Endothelial cell of umbilical vein (primary cell): Measurements from ENCODE around the gene TEX36. TPM values are rescaled to one million over a fixed set of nuclear protein-coding genes. Genes with fewer than 3 reads are reported as not detected.

Source experiments
- BruUV-seq: library from RNA; stranded (reverse); fragments of 400-500 nt; replicated peaks from 2 replicates; lab custom pipeline; 2021; lab: Mats Ljungman, UMichigan
- CTCF ChIA-PET: fragments of 300-600, 350-600 bp; sonication (Branson Sonifier 250); formaldehyde crosslinking; loops from one replicate; lab custom pipeline; 2021; ENCODE audit warnings: antibody characterized with exemption, inconsistent platforms; lab: Charles Lee
- POLR2A ChIA-PET: fragments of 300-600, 350-600 bp; sonication (Branson Sonifier 250); formaldehyde crosslinking; loops from one replicate; lab custom pipeline; 2021; ENCODE audit warnings: antibody characterized with exemption, inconsistent platforms; lab: Charles Lee
- DNase-seq: peaks from one replicate; pipeline ENCODE4 v3.0.0-alpha.2; 2011; ENCODE audit warnings: low read depth, low spot score
- FAIRE-seq: peaks from 2 replicates; lab custom pipeline; 2011; peaks lifted over from hg19 to GRCh38; lab: Jason Lieb, UNC
- H2AFZ ChIP-seq: 2 replicates; pipeline ENCODE4 v1.6.0; 2012; ENCODE audit warnings: low read depth, low read length, control low read depth, inconsistent platforms
- H3K27ac ChIP-seq: 2 replicates; pipeline ENCODE4 v1.5.1; 2011; ENCODE audit warnings: low read depth, mild to moderate bottlenecking, control low read depth, low read length, moderate library complexity; ENCODE audit not compliant: insufficient read depth
- H3K27me3 ChIP-seq, 2 experiments: 2 replicates each; pipeline versions ENCODE4 v1.6.0 to v1.6.1; 2011; ENCODE audit warnings: low read length in 2 of 2, mixed read lengths in 1 of 2; ENCODE audit not compliant: control insufficient read depth in 2 of 2, insufficient read depth in 2 of 2
- H3K36me3 ChIP-seq, 2 experiments: 2 replicates in 1 of 2; 3 replicates in 1 of 2; pipeline ENCODE4 v1.5.1; 2011; ENCODE audit warnings: low read length in 2 of 2, mild to moderate bottlenecking in 1 of 2, moderate library complexity in 1 of 2; ENCODE audit not compliant: control insufficient read depth in 2 of 2, insufficient read depth in 2 of 2; ENCODE audit errors: extremely low read depth in 1 of 2
- H3K4me1 ChIP-seq: 3 replicates; pipeline ENCODE4 v1.5.1; 2011; ENCODE audit warnings: mild to moderate bottlenecking, low read length; ENCODE audit not compliant: control insufficient read depth, insufficient read depth; ENCODE audit errors: extremely low read depth
- H3K4me2 ChIP-seq: 2 replicates; pipeline ENCODE4 v1.6.1; 2011; ENCODE audit warnings: low read length, control low read depth, mixed read lengths; ENCODE audit not compliant: insufficient read depth
- H3K4me3 ChIP-seq, 3 experiments: fragments of 200-600 bp in 1 of 3; sonication (generic), shearing (Covaris generic) in 1 of 3; replicated peaks in 1 of 3; 2 replicates each; pipeline ENCODE4 v1.5.1; 2011 to 2016; ENCODE audit warnings: control low read depth in 3 of 3, low read length in 3 of 3, mild to moderate bottlenecking in 2 of 3, inconsistent platforms in 1 of 3, low read depth in 1 of 3, moderate library complexity in 1 of 3; ENCODE audit not compliant: insufficient read depth in 1 of 3
- H3K79me2 ChIP-seq: 2 replicates; pipeline ENCODE4 v1.6.0; 2012; ENCODE audit warnings: low read length, inconsistent platforms; ENCODE audit not compliant: control insufficient read depth, insufficient read depth
- H3K9ac ChIP-seq: replicated peaks from 2 replicates; pipeline ENCODE3; 2011; ENCODE audit warnings: low read length, control low read depth; ENCODE audit not compliant: insufficient read depth; ENCODE audit errors: extremely low read depth
- H3K9me1 ChIP-seq: replicated peaks from 3 replicates; pipeline ENCODE4 v1.6.0; 2011; ENCODE audit warnings: mild to moderate bottlenecking, low read length; ENCODE audit not compliant: control insufficient read depth, insufficient read depth; ENCODE audit errors: extremely low read depth
- H3K9me3 ChIP-seq: replicated peaks from 2 replicates; pipeline ENCODE4 v1.5.1; 2012; ENCODE audit warnings: low read length, inconsistent platforms; ENCODE audit not compliant: control insufficient read depth, insufficient read depth
- H4K20me1 ChIP-seq: replicated peaks from 2 replicates; pipeline ENCODE3; 2011; ENCODE audit warnings: mild to moderate bottlenecking, low read length; ENCODE audit not compliant: control insufficient read depth, insufficient read depth; ENCODE audit errors: extremely low read depth
- FOS ChIP-seq: IDR thresholded peaks from 2 replicates; pipeline ENCODE4 v1.6.1; 2011; ENCODE audit warnings: mild to moderate bottlenecking, low read length, moderate library complexity, borderline replicate concordance; ENCODE audit not compliant: insufficient read depth
- dilution Hi-C: fragments of 300-500 bp; cut with MboI; formaldehyde crosslinking; loops from one replicate; pipeline ENCODE4 v1.15.0; 2019; ENCODE audit warnings: low sequenced_read_pairs; ENCODE audit not compliant: extremely low pct_ligation_motif_present
- intact Hi-C: fragments of 100-400 bp; cut with micrococcal nuclease; formaldehyde crosslinking; loops from one replicate; pipeline ENCODE4 v1.10.0; 2022
- polyA plus RNA-seq, 4 experiments: library from polyadenylated mRNA; depleted of rRNA in 3 of 4; stranded (reverse) in 3 of 4; unstranded in 1 of 4; fragments of >200 nt; gene quantifications; 2 replicates each; pipeline versions ENCODE4 v1.2.1 to v1.2.3, GENCODE V29; 2011 to 2012; ENCODE audit warnings: missing spikeins in 1 of 4
- total RNA-seq: library from RNA; stranded (reverse); gene quantifications from 2 replicates; pipeline ENCODE4 v1.2.3, GENCODE V29; 2021
- TF ChIP-seq, protein P1 (sequence below), 2 donors: IDR thresholded peaks; 1 replicate in 1 of 2; 2 replicates in 1 of 2; pipeline ENCODE4 v1.5.1; 2011; ENCODE audit warnings: low read length in 2 of 2, mild to moderate bottlenecking in 2 of 2, moderate library complexity in 2 of 2, control low read depth in 1 of 2, inconsistent platforms in 1 of 2, low read depth in 1 of 2; ENCODE audit not compliant: insufficient read depth in 1 of 2; ENCODE audit errors: extremely low read depth in 1 of 2

TEX36 gene
- total and polyA plus RNA-seq, 2 donors (not counting 3 experiments of a cell fraction or from before 2014, with no cell fraction given) = not detected

DNA sequence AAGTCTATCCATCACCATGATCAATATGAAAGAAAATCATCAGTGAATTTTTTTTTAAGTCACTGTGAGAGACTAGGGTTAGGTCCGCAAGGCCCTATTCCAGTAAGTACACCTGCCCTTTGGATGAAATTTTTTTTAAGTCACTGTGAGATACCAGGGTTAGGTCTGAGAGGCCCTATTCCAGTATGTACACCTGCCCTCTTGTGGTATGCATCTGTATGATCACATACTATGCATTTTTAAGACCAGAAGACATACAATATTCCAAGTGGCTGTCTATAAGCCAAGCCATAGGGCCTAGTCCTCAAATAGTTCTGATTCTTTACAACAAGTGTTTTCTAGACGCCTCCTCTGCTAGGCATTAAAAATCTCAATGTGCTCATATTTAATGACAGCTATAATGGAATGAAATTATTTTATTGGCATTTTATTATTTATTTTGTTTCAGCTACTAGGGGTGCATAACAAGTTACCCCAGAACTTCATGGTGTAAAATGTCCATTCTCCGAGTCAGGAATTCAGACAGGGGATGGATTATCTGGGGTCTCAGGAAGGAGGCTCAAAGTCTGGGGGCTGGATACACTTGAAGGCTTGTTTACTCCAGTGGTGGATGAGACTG, 53.1 kb downstream of the TEX36 start:
- Histone ChIP-seq H3K36me3 (no peaks in the 10 kb centered on the region), H3K9me1 (no peaks in the 10 kb centered on the region), H2AFZ (no peak overlapping the region), H3K9ac (no peak overlapping the region), H3K4me3 (no peak overlapping the region), H3K27me3 (no peaks in the 10 kb centered on the region), H3K4me1 (peaks cover 20% of the 10 kb centered on the region), H4K20me1 (no peaks in the 10 kb centered on the region), H3K4me2 (no peak overlapping the region), H3K9me3 (no peaks in the 10 kb centered on the region), H3K27ac (no peak overlapping the region), H3K79me2 (no peaks in the 10 kb centered on the region)
- CTCF ChIA-PET = interaction anchor here (0.7 to 3.0 kb wide), 14 partner anchors 10 to 582 kb away, joined by 3 to 22 read pairs (median 6); partner anchors contain the start of gene EDRF1
- intact Hi-C loops (loop anchor here (1.0 to 5.0 kb wide), 8 partner anchors 24 to 637 kb away; partner anchors contain the start of gene EDRF1), dilution Hi-C loops (no loop called here)
- DNase-seq (peak; percentile 81), FAIRE-seq (peak; percentile 37)
- TF ChIP-seq, protein P1, sequence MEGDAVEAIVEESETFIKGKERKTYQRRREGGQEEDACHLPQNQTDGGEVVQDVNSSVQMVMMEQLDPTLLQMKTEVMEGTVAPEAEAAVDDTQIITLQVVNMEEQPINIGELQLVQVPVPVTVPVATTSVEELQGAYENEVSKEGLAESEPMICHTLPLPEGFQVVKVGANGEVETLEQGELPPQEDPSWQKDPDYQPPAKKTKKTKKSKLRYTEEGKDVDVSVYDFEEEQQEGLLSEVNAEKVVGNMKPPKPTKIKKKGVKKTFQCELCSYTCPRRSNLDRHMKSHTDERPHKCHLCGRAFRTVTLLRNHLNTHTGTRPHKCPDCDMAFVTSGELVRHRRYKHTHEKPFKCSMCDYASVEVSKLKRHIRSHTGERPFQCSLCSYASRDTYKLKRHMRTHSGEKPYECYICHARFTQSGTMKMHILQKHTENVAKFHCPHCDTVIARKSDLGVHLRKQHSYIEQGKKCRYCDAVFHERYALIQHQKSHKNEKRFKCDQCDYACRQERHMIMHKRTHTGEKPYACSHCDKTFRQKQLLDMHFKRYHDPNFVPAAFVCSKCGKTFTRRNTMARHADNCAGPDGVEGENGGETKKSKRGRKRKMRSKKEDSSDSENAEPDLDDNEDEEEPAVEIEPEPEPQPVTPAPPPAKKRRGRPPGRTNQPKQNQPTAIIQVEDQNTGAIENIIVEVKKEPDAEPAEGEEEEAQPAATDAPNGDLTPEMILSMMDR (IDR thresholded peaks at IDR 0.05; ENCODE audit: extremely low read depth in 1 of 2, insufficient read depth in 1 of 2, low read depth in 1 of 2, low read length in 2 of 2) = peak; percentile 51 to 67
- TF ChIP-seq FOS = no peak
- BruUV-seq = no TSS peak
- POLR2A ChIA-PET = no interaction called here
